ENCODE measurements around the gene CFAP43.

CFAP43 gene

DNA sequence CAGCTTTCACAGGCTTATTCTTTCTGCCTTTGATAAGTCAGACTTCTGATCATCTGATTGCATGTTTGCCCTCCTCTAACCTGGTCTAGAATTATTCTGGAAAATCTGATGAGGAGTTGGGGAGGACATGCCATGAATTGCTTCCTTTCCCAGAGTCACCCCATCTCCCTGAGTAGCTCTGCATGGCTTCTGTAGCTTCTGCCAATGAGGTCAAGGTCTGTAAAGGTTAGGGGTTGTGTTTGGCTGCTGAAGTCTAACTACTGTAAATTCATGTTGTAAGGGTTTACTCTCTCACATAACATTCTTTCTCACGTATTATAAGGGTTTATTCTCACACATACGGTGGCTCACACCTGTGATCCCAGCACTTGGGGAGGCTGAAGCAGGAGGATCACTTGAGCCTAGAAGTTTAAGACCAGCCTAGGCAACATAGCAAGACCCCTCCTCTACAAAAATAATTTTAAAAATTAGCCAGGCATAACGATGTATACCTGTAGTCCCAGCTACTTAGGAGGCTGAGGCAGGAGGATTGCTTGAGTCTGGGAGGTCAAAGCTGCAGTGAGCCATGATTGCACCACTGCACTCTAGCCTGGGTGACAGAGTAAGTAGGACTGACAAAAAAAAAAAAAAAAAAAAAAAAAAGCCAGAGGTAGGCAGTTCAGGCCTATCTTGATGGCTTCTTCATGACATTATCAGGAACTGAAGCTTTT, 47.5 kb upstream of the CFAP43 start (continued):
- TF ChIP-seq, protein P1, sequence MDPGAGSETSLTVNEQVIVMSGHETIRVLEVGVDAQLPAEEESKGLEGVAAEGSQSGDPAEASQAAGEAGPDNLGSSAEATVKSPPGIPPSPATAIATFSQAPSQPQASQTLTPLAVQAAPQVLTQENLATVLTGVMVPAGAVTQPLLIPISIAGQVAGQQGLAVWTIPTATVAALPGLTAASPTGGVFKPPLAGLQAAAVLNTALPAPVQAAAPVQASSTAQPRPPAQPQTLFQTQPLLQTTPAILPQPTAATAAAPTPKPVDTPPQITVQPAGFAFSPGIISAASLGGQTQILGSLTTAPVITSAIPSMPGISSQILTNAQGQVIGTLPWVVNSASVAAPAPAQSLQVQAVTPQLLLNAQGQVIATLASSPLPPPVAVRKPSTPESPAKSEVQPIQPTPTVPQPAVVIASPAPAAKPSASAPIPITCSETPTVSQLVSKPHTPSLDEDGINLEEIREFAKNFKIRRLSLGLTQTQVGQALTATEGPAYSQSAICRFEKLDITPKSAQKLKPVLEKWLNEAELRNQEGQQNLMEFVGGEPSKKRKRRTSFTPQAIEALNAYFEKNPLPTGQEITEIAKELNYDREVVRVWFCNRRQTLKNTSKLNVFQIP (CRISPR knock-in tag; IDR thresholded peaks at IDR 0.05; ENCODE audit: borderline replicate concordance, low read depth): no peak
- TF ChIP-seq ZFP30 (CRISPR knock-in tag; IDR thresholded peaks at IDR 0.05) (no peak), PPARA (CRISPR knock-in tag; IDR thresholded peaks at IDR 0.05; ENCODE audit: borderline replicate concordance) (no peak)

DNA sequence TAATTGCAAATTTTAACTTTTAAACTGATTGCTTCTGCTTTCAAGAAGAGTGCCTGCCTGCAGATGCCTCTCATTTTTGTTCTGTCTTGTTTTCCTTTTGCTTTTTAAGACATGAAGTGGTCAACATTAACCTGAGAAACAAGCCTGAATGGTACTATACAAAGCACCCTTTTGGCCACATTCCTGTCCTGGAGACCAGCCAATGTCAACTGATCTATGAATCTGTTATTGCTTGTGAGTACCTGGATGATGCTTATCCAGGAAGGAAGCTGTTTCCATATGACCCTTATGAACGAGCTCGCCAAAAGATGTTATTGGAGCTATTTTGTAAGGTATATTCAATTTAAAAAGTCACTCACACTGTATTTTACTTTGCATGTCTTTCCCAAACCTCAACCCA, 45.6 kb upstream of the CFAP43 start:
- TF ChIP-seq, protein P1 (CRISPR knock-in tag; IDR thresholded peaks at IDR 0.05; ENCODE audit: borderline replicate concordance, low read depth): no peak
- TF ChIP-seq, protein P2, sequence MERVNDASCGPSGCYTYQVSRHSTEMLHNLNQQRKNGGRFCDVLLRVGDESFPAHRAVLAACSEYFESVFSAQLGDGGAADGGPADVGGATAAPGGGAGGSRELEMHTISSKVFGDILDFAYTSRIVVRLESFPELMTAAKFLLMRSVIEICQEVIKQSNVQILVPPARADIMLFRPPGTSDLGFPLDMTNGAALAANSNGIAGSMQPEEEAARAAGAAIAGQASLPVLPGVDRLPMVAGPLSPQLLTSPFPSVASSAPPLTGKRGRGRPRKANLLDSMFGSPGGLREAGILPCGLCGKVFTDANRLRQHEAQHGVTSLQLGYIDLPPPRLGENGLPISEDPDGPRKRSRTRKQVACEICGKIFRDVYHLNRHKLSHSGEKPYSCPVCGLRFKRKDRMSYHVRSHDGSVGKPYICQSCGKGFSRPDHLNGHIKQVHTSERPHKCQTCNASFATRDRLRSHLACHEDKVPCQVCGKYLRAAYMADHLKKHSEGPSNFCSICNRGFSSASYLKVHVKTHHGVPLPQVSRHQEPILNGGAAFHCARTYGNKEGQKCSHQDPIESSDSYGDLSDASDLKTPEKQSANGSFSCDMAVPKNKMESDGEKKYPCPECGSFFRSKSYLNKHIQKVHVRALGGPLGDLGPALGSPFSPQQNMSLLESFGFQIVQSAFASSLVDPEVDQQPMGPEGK (CRISPR knock-in tag; IDR thresholded peaks at IDR 0.05; ENCODE audit: borderline replicate concordance): no peak
- TF ChIP-seq BACH2 (CRISPR knock-in tag; IDR thresholded peaks at IDR 0.05; ENCODE audit: borderline replicate concordance): no peak
- no peak for ATAC-seq

DNA sequence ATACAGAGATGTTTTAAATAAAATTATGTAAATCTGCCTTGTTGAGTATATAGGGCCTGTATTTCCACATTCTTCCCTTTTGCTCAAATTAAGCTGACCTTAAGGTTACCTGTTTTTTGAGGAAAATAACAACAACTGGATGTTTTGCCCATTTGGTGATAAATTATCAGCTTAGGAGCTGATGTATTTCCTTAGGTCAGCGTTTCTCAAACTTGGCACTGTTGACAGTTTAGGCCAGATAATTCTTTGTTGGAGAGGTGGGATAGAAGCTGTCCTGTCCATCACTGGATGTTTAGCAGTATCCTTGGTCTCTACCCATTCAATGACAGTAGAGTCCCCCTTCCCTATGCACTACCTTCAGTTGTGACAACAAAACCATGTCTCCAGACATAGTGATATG, 44.0 kb upstream of the CFAP43 start:
- no peak for TF ChIP-seq ZFP3 (CRISPR knock-in tag; IDR thresholded peaks at IDR 0.05)
- no peak for TF ChIP-seq ZNF565 (CRISPR knock-in tag; conservative IDR thresholded peaks at IDR 0.05; ENCODE audit: low read depth)
- no peak for TF ChIP-seq ZC3H10 (CRISPR knock-in tag; IDR thresholded peaks at IDR 0.05)
- no peak for TF ChIP-seq ZNF70 (CRISPR knock-in tag; IDR thresholded peaks at IDR 0.05)
- no peak for TF ChIP-seq ISL1 (CRISPR knock-in tag; IDR thresholded peaks at IDR 0.05)
- no peak for TF ChIP-seq BACH2 (CRISPR knock-in tag; IDR thresholded peaks at IDR 0.05; ENCODE audit: borderline replicate concordance)
- TF ChIP-seq, protein P1 (CRISPR knock-in tag; IDR thresholded peaks at IDR 0.05; ENCODE audit: borderline replicate concordance, low read depth): no peak
- TF ChIP-seq TCF4 (CRISPR knock-in tag; IDR thresholded peaks at IDR 0.05; ENCODE audit: borderline replicate concordance): no peak
- TF ChIP-seq ZFP30 (CRISPR knock-in tag; IDR thresholded peaks at IDR 0.05): no peak
- no peak for TF ChIP-seq TOX (CRISPR knock-in tag; IDR thresholded peaks at IDR 0.05; ENCODE audit: borderline replicate concordance)
- TF ChIP-seq, protein P3, sequence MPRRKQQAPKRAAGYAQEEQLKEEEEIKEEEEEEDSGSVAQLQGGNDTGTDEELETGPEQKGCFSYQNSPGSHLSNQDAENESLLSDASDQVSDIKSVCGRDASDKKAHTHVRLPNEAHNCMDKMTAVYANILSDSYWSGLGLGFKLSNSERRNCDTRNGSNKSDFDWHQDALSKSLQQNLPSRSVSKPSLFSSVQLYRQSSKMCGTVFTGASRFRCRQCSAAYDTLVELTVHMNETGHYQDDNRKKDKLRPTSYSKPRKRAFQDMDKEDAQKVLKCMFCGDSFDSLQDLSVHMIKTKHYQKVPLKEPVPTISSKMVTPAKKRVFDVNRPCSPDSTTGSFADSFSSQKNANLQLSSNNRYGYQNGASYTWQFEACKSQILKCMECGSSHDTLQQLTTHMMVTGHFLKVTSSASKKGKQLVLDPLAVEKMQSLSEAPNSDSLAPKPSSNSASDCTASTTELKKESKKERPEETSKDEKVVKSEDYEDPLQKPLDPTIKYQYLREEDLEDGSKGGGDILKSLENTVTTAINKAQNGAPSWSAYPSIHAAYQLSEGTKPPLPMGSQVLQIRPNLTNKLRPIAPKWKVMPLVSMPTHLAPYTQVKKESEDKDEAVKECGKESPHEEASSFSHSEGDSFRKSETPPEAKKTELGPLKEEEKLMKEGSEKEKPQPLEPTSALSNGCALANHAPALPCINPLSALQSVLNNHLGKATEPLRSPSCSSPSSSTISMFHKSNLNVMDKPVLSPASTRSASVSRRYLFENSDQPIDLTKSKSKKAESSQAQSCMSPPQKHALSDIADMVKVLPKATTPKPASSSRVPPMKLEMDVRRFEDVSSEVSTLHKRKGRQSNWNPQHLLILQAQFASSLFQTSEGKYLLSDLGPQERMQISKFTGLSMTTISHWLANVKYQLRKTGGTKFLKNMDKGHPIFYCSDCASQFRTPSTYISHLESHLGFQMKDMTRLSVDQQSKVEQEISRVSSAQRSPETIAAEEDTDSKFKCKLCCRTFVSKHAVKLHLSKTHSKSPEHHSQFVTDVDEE (CRISPR knock-in tag; IDR thresholded peaks at IDR 0.05): no peak
- TF ChIP-seq, protein P4, sequence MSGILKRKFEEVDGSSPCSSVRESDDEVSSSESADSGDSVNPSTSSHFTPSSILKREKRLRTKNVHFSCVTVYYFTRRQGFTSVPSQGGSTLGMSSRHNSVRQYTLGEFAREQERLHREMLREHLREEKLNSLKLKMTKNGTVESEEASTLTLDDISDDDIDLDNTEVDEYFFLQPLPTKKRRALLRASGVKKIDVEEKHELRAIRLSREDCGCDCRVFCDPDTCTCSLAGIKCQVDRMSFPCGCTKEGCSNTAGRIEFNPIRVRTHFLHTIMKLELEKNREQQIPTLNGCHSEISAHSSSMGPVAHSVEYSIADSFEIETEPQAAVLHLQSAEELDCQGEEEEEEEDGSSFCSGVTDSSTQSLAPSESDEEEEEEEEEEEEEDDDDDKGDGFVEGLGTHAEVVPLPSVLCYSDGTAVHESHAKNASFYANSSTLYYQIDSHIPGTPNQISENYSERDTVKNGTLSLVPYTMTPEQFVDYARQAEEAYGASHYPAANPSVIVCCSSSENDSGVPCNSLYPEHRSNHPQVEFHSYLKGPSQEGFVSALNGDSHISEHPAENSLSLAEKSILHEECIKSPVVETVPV (CRISPR knock-in tag; IDR thresholded peaks at IDR 0.05): no peak
- TF ChIP-seq ESRRG (CRISPR knock-in tag; IDR thresholded peaks at IDR 0.05): no peak
- TF ChIP-seq CSDC2 (CRISPR knock-in tag; IDR thresholded peaks at IDR 0.05): no peak
- no peak for TF ChIP-seq ZNF8 (CRISPR knock-in tag; IDR thresholded peaks at IDR 0.05)
- TF ChIP-seq, protein P5, sequence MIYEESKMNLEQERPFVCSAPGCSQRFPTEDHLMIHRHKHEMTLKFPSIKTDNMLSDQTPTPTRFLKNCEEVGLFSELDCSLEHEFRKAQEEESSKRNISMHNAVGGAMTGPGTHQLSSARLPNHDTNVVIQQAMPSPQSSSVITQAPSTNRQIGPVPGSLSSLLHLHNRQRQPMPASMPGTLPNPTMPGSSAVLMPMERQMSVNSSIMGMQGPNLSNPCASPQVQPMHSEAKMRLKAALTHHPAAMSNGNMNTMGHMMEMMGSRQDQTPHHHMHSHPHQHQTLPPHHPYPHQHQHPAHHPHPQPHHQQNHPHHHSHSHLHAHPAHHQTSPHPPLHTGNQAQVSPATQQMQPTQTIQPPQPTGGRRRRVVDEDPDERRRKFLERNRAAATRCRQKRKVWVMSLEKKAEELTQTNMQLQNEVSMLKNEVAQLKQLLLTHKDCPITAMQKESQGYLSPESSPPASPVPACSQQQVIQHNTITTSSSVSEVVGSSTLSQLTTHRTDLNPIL (CRISPR knock-in tag; IDR thresholded peaks at IDR 0.05; ENCODE audit: low read depth): no peak
- TF ChIP-seq SNAI2 (CRISPR knock-in tag; IDR thresholded peaks at IDR 0.05): no peak
- no peak for TF ChIP-seq OSR1 (CRISPR knock-in tag; IDR thresholded peaks at IDR 0.05)
- ATAC-seq: no peak
